HAP-1 (cell line): ENCODE measurements around the gene SF3B1.
A peak's percentile ranks its signal among the peaks of the same experiment; 100 is the strongest.
"Not testable (repeated sequence)": the region's sequence is repeated elsewhere in the genome, so short reads cannot be mapped to it uniquely, and the experiment has no call there.

Source experiments
- DNase-seq, 2 experiments: peaks; one replicate each; pipeline ENCODE4 v3.0.0-alpha.2; 2016 to 2020; ENCODE audit warnings: low spot score in 2 of 2
- H3K27me3 ChIP-seq: fragments of 250-450 bp; sonication (Bioruptor Pico); 2 replicates; pipeline ENCODE4 v1.5.1; 2020; ENCODE audit warnings: low read depth, mild to moderate bottlenecking, moderate library complexity
- H3K36me3 ChIP-seq: fragments of 250-450 bp; sonication (Bioruptor Pico); replicated peaks from 2 replicates; pipeline ENCODE4 v1.5.1; 2020; ENCODE audit warnings: mild to moderate bottlenecking
- H3K4me1 ChIP-seq: fragments of 250-450 bp; sonication (Bioruptor Pico); 2 replicates; pipeline ENCODE4 v1.5.1; 2020; ENCODE audit warnings: mild to moderate bottlenecking
- H3K4me3 ChIP-seq: fragments of 250-450 bp; sonication (Bioruptor Pico); 2 replicates; pipeline ENCODE4 v1.5.1; 2020; ENCODE audit warnings: mild to moderate bottlenecking, moderate library complexity
- H3K9me3 ChIP-seq: fragments of 250-450 bp; sonication (Bioruptor Pico); 2 replicates; pipeline ENCODE4 v1.5.1; 2020; ENCODE audit warnings: mild to moderate bottlenecking, moderate library complexity
- in situ Hi-C: fragments of 300-500 bp; cut with MboI; formaldehyde crosslinking; loops from 3 replicates; pipeline ENCODE4 v1.14.3; 2020; ENCODE audit warnings: low sequenced_read_pairs, inconsistent platforms, mixed read lengths

Gene SF3B1

GRCh38 chr2:197453123-197453913 lies 18.5 kb upstream of the SF3B1 start, which contains the start of gene COQ10B:
TSS of gene COQ10B (plus strand) at chr2:197453552. CDS start at chr2:197453561, 9 bp downstream.
- Histone ChIP-seq H3K4me3 (peak within 1 kb of the TSS; percentile 90), H3K36me3 (no peaks in the 10 kb centered on the region), H3K9me3 (no peaks in the 10 kb centered on the region), H3K27me3 (no peaks in the 10 kb centered on the region), H3K4me1 (peaks cover 11% of the 10 kb centered on the region)
- DNase-seq, result peak; percentile 99
- in situ Hi-C loops, result no loop called here

- Histone ChIP-seq H3K4me1 (peaks cover 11% of the 10 kb centered on the region), H3K27me3 (no peaks in the 10 kb centered on the region), H3K9me3 (no peaks in the 10 kb centered on the region), H3K4me3 (peak overlapping the region; percentile 90), H3K36me3 (no peaks in the 10 kb centered on the region)
- in situ Hi-C loops, result no loop called here
- DNase-seq, result no peak
These were observed 17.9 kb upstream of the SF3B1 start for GRCh38 chr2:197452754-197453122.

- in situ Hi-C loops, H3K4me3 ChIP-seq, H3K27me3 ChIP-seq, H3K9me3 ChIP-seq, H3K36me3 ChIP-seq: not testable (repeated sequence)
- peaks cover 11% of the 10 kb centered on the region for H3K4me1 ChIP-seq
- peak in 1 of 2 experiments; percentile 17 for DNase-seq
These were observed 16.1 kb upstream of the SF3B1 start for GRCh38 chr2:197450935-197451358.

- Histone ChIP-seq H3K9me3 (no peaks in the 10 kb centered on the region), H3K36me3 (no peaks in the 10 kb centered on the region), H3K4me1 (peaks cover 11% of the 10 kb centered on the region), H3K27me3 (no peaks in the 10 kb centered on the region), H3K4me3 (no peak overlapping the region)
- DNase-seq, result no peak
- in situ Hi-C loops, result no loop called here
These were observed 15.6 kb upstream of the SF3B1 start for GRCh38 chr2:197450465-197450864.

DNA sequence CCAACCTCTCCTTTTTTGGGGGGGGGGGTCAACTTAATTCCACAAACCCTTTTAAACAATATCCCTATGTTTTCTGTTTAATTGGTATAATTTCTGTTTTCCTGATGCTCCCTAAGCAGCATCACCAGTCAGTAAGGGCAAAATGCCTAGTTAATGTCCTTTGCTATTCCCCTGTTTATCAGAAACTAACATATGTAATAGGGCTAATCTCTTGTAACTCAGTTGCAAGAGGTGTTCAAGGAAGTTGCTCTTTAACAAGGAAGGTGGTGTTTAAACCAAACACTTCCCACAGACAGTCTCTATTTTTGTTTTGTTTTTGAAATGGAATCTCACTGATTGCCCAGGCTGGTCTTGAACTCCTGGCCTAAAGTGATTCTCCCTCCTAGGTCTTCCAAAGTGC lies 12.0 kb upstream of the SF3B1 start:
- no peaks in the 10 kb centered on the region for H3K9me3 ChIP-seq
- no peak for DNase-seq
- H3K4me3 ChIP-seq, result no peak overlapping the region
- no peaks in the 10 kb centered on the region for H3K36me3 ChIP-seq
- in situ Hi-C loops, result no loop called here
- H3K4me1 ChIP-seq, result no peaks in the 10 kb centered on the region
- no peaks in the 10 kb centered on the region for H3K27me3 ChIP-seq

- Histone ChIP-seq H3K9me3 (no peaks in the 10 kb centered on the region), H3K4me3 (no peak overlapping the region), H3K4me1 (no peaks in the 10 kb centered on the region), H3K36me3 (no peaks in the 10 kb centered on the region), H3K27me3 (no peaks in the 10 kb centered on the region)
- in situ Hi-C loops, result no loop called here
- DNase-seq, result no peak
These were observed 10.9 kb upstream of the SF3B1 start for GRCh38 chr2:197445746-197446145.

DNA sequence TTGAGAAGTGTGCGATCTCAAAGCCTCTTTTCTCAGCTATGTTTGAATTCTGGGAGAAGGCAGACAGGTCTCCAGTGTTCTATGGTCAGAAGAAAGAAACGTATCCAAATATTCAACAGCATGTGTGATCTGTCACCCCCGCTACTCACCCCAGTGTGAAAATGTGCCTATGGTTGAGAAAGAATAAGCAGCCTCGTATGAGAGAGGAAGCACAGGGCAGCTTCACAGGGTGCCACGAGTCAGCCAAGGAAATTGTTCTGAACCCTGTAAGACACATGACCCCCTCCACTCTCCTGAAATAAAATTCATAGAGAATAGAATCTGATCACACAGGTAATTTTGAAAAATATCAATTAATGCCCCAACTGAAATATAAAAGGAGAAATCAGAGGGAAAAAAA lies 8.0 kb upstream of the SF3B1 start:
- Histone ChIP-seq H3K4me3 (no peak overlapping the region), H3K4me1 (no peaks in the 10 kb centered on the region), H3K27me3 (no peaks in the 10 kb centered on the region), H3K9me3 (no peaks in the 10 kb centered on the region), H3K36me3 (no peaks in the 10 kb centered on the region)
- in situ Hi-C loops, result no loop called here
- DNase-seq, result no peak

- DNase-seq, result no peak
- in situ Hi-C loops, result loop anchor here (10.0 kb wide), 1 partner anchor 267 kb away; the partner anchor contains the start of gene MARS2
- H3K4me3 ChIP-seq, result no peak overlapping the region
- H3K4me1 ChIP-seq, result peaks cover 10% of the 10 kb centered on the region
- no peaks in the 10 kb centered on the region; the same call in 1 of the 2 replicates for H3K36me3 ChIP-seq
- H3K9me3 ChIP-seq, result no peaks in the 10 kb centered on the region
- no peaks in the 10 kb centered on the region for H3K27me3 ChIP-seq
These were observed 2.6 kb upstream of the SF3B1 start for GRCh38 chr2:197437380-197437779.

- in situ Hi-C loops, result loop anchor here (10.0 kb wide), 1 partner anchor 269 kb away; the partner anchor contains the start of gene MARS2
- Histone ChIP-seq H3K27me3 (no peaks in the 10 kb centered on the region), H3K9me3 (no peaks in the 10 kb centered on the region), H3K36me3 (no peaks in the 10 kb centered on the region; the same call in 1 of the 2 replicates), H3K4me3 (peak overlapping the region; percentile 98), H3K4me1 (peaks cover 15% of the 10 kb centered on the region)
- DNase-seq, result no peak
These were observed 981 bp upstream of the SF3B1 start for GRCh38 chr2:197435598-197436420.

- no peaks in the 10 kb centered on the region for H3K27me3 ChIP-seq
- H3K4me1 ChIP-seq, result peaks cover 19% of the 10 kb centered on the region
- H3K4me3 ChIP-seq, result peak overlapping the region; percentile 98
- H3K36me3 ChIP-seq, result peaks cover 3% of the 10 kb centered on the region; the same call in 1 of the 2 replicates
- in situ Hi-C loops, result loop anchor here (10.0 kb wide), 1 partner anchor 271 kb away; the partner anchor contains the start of gene MARS2
- no peak for DNase-seq
- H3K9me3 ChIP-seq, result no peaks in the 10 kb centered on the region
These were observed 919 bp downstream of the SF3B1 start for GRCh38 chr2:197433780-197434438.

GRCh38 chr2:197432527-197432926 lies 2.3 kb downstream of the SF3B1 start:
- peaks cover 24% of the 10 kb centered on the region for H3K4me1 ChIP-seq

GRCh38 chr2:197431858-197432257 lies 3.0 kb downstream of the SF3B1 start:
- no peaks in the 10 kb centered on the region for H3K9me3 ChIP-seq
- H3K4me1 ChIP-seq, result peaks cover 30% of the 10 kb centered on the region
- no peak overlapping the region for H3K4me3 ChIP-seq
- in situ Hi-C loops, result loop anchor here (10.0 kb wide), 1 partner anchor 273 kb away; the partner anchor contains the start of gene MARS2
- H3K36me3 ChIP-seq, result peaks cover 7% of the 10 kb centered on the region
- H3K27me3 ChIP-seq, result no peaks in the 10 kb centered on the region
- DNase-seq, result no peak

More at GRCh38 chr2:197432527-197432926, 2.3 kb downstream of the SF3B1 start:
- not testable (repeated sequence) for H3K27me3 ChIP-seq, H3K9me3 ChIP-seq, H3K36me3 ChIP-seq, DNase-seq
- H3K4me3 ChIP-seq, result peak overlapping the region; percentile 98
- in situ Hi-C loops, result loop anchor here (10.0 kb wide), 1 partner anchor 272 kb away; the partner anchor contains the start of gene MARS2

DNA sequence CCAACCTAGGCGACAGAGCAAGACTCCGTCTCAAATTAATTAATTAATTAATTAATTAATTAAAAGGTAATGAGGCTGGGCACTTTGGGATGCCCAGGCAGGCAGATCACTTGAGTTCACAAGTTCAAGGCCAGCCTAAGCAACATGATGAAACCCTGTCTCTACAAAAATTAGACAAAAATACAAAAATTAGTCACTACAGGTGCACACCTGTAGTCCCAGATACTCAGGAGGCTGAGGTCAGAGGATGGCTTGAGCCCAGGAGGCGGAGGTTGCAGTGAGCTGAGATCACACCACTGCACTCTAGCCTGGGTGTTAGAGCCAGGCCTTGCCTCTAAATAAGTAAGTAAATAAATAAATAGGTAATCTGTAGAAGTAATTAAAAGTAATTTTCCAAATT lies 6.8 kb downstream of the SF3B1 start:
- Histone ChIP-seq H3K4me3 (no peak overlapping the region), H3K36me3 (peaks cover 22% of the 10 kb centered on the region), H3K27me3 (no peaks in the 10 kb centered on the region), H3K9me3 (no peaks in the 10 kb centered on the region), H3K4me1 (peaks cover 29% of the 10 kb centered on the region)
- in situ Hi-C loops, result no loop called here
- DNase-seq, result no peak
